Type B pancreatic cell (in vitro differentiated cells): ENCODE measurements around the gene CHST8. TPM values are rescaled to one million over a fixed set of nuclear protein-coding genes. Genes with fewer than 3 reads are reported as not detected.

Experiments used
- DNase-seq: peaks from one replicate; pipeline ENCODE4 v3.0.0; 2021; ENCODE audit warnings: mixed read lengths; ENCODE audit not compliant: unreplicated experiment; ENCODE audit errors: extremely low spot score
- H3K27ac Mint-ChIP-seq: 2 replicates; pipeline ENCODE4 v1.8.0; 2021; ENCODE audit warnings: mild to moderate bottlenecking, mixed read lengths
- H3K27me3 Mint-ChIP-seq: 2 replicates; pipeline ENCODE4 v1.8.0; 2021; ENCODE audit warnings: mixed read lengths
- H3K36me3 Mint-ChIP-seq: 2 replicates; pipeline ENCODE4 v1.8.0; 2021; ENCODE audit warnings: mixed read lengths
- H3K4me1 Mint-ChIP-seq: one replicate; pipeline ENCODE4 v1.8.0; 2021; ENCODE audit warnings: mixed read lengths; ENCODE audit not compliant: unreplicated experiment
- H3K4me3 Mint-ChIP-seq: 2 replicates; pipeline ENCODE4 v1.8.0; 2021; ENCODE audit warnings: mild to moderate bottlenecking, mixed read lengths
- H3K9me3 Mint-ChIP-seq: 2 replicates; pipeline ENCODE4 v1.8.0; 2021; ENCODE audit warnings: mixed read lengths
- total RNA-seq: library from RNA; stranded (reverse); gene quantifications from 2 replicates; pipeline ENCODE4 v1.2.1, GENCODE V29; 2021; ENCODE audit warnings: low replicate concordance
- TF ChIP-seq, protein P1 (sequence below): fragments of 200-600 bp; sonication (generic); conservative IDR thresholded peaks from 2 replicates; pipeline ENCODE4 v1.5.0; 2021; ENCODE audit warnings: antibody characterized with exemption, mild to moderate bottlenecking

The CHST8 gene
- total RNA-seq, 1 donor from 2014 or later: 5.7 TPM

DNA sequence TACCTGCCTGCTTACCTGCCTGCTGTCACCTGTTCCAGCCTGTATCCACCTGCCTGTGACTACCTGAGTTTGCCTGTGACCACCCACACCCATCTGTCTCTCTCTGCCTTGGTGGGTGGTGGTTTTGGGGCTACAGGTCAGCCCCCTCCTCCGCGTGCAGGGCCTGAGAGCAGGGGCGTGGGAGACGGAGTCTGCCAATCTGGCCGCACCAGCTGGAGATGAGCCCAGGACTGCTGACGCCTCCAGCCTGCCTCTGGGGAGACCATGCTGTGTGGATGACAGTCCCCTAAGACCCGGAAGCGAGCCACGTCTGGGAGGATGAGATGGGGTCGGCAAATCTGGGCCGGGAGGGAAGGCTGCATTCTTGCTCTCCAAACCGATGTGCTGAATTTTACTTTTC is 159.0 kb downstream of the CHST8 start:
- TF ChIP-seq, protein P1, sequence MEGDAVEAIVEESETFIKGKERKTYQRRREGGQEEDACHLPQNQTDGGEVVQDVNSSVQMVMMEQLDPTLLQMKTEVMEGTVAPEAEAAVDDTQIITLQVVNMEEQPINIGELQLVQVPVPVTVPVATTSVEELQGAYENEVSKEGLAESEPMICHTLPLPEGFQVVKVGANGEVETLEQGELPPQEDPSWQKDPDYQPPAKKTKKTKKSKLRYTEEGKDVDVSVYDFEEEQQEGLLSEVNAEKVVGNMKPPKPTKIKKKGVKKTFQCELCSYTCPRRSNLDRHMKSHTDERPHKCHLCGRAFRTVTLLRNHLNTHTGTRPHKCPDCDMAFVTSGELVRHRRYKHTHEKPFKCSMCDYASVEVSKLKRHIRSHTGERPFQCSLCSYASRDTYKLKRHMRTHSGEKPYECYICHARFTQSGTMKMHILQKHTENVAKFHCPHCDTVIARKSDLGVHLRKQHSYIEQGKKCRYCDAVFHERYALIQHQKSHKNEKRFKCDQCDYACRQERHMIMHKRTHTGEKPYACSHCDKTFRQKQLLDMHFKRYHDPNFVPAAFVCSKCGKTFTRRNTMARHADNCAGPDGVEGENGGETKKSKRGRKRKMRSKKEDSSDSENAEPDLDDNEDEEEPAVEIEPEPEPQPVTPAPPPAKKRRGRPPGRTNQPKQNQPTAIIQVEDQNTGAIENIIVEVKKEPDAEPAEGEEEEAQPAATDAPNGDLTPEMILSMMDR: no peak
- H3K9me3 Mint-ChIP-seq: no peaks in the 10 kb centered on the region
- H3K4me3 Mint-ChIP-seq: no peak overlapping the region
- H3K4me1 Mint-ChIP-seq: peaks cover 12% of the 10 kb centered on the region
- DNase-seq: no peak
- no peaks in the 10 kb centered on the region for H3K36me3 Mint-ChIP-seq
- no peak overlapping the region for H3K27ac Mint-ChIP-seq
- peaks cover 57% of the 10 kb centered on the region for H3K27me3 Mint-ChIP-seq

DNA sequence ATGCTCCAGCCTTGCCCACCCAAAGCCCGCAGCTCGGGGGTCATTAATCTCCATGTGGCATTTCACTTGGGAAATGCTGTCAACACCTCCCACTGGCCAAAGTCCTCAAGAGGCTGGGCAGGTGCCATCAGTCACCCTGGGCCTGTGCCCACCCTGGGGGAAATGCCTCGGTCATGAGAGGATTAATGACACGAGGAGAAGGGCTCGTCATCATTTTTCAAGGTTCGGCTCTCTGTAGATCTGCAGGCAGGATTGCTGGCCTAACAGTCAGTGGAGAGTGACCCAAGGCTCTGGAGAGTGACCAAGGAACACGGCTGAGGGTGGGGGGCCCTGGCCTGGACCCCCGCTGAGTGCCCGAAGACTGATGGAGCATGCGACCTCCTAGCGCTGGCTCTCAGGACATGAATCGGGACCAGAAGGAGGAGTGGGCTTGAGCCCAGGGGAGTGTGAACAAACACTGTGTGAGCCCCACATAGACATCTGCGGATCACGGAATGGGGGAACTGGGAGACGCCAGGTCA is 159.7 kb downstream of the CHST8 start:
- Mint-ChIP-seq H3K27ac (no peak overlapping the region), H3K4me3 (no peak overlapping the region), H3K36me3 (no peaks in the 10 kb centered on the region), H3K4me1 (peaks cover 12% of the 10 kb centered on the region), H3K9me3 (no peaks in the 10 kb centered on the region), H3K27me3 (peaks cover 57% of the 10 kb centered on the region)
- DNase-seq: no peak
- TF ChIP-seq, protein P1: no peak

DNA sequence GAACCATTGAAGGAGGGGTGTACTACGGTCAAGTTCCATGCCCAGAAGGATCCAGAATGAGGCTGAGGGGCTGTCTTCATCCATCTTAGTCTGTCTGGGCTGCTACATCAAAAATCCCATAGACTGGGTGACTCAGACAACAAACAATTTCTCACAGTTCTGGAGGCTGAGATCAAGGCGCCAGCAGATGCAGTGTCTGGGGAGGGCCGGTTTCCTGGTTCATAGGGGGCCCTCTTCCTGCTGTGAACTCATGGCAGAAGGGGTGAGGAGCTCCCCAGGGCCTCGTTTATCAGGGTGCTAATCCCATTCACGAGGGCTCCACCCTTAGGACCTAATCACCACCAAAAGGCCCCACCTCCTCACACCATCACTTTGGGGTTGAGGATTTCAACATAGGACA is 160.2 kb downstream of the CHST8 start:
- H3K27me3 Mint-ChIP-seq: peaks cover 62% of the 10 kb centered on the region
- peaks cover 12% of the 10 kb centered on the region for H3K4me1 Mint-ChIP-seq
- H3K36me3 Mint-ChIP-seq: no peaks in the 10 kb centered on the region
- H3K9me3 Mint-ChIP-seq: no peaks in the 10 kb centered on the region
- TF ChIP-seq, protein P1: no peak
- no peak for DNase-seq
- no peak overlapping the region for H3K4me3 Mint-ChIP-seq
- H3K27ac Mint-ChIP-seq: no peak overlapping the region

DNA sequence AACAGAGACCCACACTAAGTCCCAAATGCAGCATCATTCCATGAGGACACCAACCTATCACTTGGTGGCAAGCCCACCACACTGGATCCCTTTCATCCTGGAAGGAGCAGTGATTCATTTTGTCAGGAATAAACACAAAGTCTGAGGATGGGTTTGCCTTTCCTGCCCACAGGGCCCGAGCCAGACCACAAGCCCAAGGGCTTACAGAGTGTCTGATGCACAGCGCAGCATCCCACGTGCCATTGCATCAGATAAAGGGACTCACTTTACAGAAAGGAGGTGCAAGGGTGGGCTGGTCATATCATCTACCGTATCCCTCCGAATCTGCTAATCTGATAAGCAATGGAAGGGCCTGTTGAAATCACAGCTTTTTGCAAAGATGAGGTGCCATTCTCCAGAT is 162.7 kb downstream of the CHST8 start:
- Mint-ChIP-seq H3K27me3 (peaks cover 65% of the 10 kb centered on the region), H3K27ac (no peak overlapping the region), H3K4me1 (peaks cover under 1% of the 10 kb centered on the region), H3K9me3 (no peaks in the 10 kb centered on the region), H3K4me3 (no peak overlapping the region), H3K36me3 (no peaks in the 10 kb centered on the region)
- no peak for DNase-seq
- TF ChIP-seq, protein P1: no peak

DNA sequence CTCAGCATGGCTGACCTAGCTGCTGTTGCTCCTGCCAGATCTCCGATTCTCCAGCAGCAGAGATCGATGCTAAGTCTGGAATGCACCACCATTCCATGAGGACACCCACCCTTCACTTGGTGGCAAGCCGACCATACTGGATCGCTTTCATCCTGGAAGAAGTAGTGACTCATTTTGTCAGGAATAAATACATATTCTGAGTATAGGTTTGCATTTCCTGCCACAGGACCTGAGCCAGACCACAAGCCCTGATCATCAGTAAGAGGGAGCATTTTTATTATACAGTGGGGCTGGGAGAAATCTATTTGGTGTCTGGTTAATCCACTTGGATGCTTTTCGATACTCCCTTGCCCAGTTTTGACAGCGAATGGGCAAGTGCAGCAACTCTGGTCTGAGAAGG is 164.0 kb downstream of the CHST8 start:
- Mint-ChIP-seq H3K27me3 (peaks cover 55% of the 10 kb centered on the region), H3K27ac (no peak overlapping the region)
- TF ChIP-seq, protein P1: no peak

DNA sequence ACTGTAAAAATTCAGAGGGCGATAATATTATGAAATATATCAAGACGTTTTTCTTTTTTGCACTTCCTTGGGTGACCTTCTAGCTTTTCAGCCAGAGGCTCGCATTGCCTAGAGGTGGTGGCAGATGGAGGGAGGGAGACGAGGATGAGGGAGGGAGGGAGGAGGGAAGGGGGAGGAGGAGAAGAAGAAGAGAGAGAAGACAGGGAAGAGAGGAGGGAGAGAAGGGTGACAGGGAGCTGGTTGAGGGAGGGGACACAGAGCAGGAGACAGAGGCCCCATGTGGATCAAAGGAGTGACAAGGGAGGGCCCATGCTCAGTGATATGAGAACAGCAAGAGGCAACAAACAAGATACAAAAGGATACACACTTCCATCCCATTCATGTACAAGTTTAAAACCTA is 166.9 kb downstream of the CHST8 start:
- TF ChIP-seq, protein P1: no peak

More for the DNA sequence above, 164.0 kb downstream of the CHST8 start:
- no peak for DNase-seq
- H3K9me3 Mint-ChIP-seq: no peaks in the 10 kb centered on the region
- H3K36me3 Mint-ChIP-seq: no peaks in the 10 kb centered on the region
- H3K4me3 Mint-ChIP-seq: no peak overlapping the region
- H3K4me1 Mint-ChIP-seq: no peaks in the 10 kb centered on the region

More for the DNA sequence above, 166.9 kb downstream of the CHST8 start:
- DNase-seq: no peak
- Mint-ChIP-seq H3K27me3 (peaks cover 47% of the 10 kb centered on the region), H3K36me3 (no peaks in the 10 kb centered on the region), H3K27ac (no peak overlapping the region), H3K4me3 (no peak overlapping the region), H3K4me1 (no peaks in the 10 kb centered on the region), H3K9me3 (no peaks in the 10 kb centered on the region)
